GM21526 (cell line): ENCODE results near the gene TMEM259.

Experiments
- ATAC-seq: cut with Tn5 transposase; IDR thresholded peaks from one replicate; pipeline ENCODE4 v1.9.1; 2021; ENCODE audit warnings: moderate library complexity; ENCODE audit not compliant: unreplicated experiment, low FRiP score

TMEM259 gene

DNA sequence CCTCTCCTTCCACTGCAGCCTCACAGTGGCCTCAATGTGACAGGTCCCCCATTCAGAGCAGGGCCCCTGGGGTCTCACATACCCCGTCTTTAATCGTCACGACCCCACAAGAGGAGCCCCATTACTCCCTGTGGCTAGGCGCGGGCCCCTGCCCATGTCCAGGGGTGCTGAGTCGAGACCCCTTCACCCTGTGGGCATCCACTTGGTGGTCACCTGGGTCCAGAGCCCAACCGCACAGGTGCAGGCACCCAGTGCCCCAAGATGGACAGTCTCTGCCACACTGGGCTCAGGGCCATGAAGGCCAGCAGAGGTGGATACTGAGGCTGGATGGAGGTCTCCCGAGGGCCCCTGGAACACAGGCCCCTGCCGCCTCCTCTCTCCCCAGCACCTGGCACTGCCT lies 3.0 kb downstream of the TMEM259 start:
- ATAC-seq, result no peak

GRCh38 chr19:1017115-1017905 lies 3.6 kb downstream of the TMEM259 start:
- ATAC-seq, result no peak

DNA sequence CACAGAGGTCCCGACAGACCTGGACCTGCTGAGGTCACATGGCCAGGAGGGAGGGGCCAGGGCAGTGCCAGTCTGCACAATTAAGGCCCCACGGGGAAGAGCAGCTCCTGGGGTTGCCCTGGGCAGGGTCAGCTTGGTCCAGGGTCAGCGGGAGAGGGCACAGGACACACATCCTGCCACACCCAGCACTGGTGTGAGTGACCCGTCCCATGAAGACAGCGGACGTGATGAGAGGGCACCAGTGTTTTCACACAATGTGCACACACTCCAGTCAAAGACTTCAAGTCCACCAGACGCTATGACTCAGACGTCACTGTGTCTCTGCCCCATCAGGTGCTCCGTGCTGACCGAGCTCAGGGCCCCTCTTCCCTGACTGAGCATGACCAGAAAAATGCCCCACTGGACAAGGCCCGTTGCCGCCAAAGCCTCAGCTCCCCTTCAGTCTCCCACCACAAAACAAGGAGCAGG lies 4.2 kb downstream of the TMEM259 start:
- no peak for ATAC-seq

GRCh38 chr19:1015782-1016646 lies 4.9 kb downstream of the TMEM259 start:
- ATAC-seq, result no peak

DNA sequence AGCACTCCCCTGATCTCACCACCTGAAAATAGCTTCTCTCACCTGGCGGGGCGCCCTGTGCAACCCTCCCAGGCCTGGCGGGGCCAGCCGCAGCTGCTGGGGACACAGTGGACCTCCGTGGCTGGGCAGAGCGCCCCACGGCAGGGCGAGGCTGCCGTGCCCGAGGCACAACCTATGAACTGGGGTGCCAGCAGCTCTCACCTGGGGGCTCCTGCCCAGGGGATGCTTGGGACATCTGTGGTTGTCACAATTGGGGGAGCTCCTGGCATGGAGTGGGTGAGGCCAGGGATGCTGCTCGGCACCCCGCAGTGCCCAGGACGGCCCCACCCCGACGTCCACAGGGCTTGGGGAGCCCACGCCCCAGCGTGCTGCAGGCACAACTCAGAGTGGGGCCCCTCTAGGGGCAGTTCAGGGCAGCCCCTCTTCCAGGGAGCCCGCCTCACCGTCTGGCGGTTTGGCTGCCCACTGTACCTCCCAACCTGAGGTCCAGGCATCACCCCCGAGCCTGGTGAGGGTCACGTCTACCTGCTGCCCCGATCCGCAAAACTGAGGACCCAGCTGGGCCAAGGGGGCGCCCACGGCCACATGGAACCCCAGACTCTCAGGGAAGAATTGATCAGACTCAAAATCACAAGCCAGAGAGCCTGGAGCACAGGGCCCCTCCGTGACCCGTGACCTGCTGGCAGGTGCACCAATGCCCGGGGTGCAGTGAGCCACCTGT lies 5.7 kb downstream of the TMEM259 start:
- no peak for ATAC-seq

DNA sequence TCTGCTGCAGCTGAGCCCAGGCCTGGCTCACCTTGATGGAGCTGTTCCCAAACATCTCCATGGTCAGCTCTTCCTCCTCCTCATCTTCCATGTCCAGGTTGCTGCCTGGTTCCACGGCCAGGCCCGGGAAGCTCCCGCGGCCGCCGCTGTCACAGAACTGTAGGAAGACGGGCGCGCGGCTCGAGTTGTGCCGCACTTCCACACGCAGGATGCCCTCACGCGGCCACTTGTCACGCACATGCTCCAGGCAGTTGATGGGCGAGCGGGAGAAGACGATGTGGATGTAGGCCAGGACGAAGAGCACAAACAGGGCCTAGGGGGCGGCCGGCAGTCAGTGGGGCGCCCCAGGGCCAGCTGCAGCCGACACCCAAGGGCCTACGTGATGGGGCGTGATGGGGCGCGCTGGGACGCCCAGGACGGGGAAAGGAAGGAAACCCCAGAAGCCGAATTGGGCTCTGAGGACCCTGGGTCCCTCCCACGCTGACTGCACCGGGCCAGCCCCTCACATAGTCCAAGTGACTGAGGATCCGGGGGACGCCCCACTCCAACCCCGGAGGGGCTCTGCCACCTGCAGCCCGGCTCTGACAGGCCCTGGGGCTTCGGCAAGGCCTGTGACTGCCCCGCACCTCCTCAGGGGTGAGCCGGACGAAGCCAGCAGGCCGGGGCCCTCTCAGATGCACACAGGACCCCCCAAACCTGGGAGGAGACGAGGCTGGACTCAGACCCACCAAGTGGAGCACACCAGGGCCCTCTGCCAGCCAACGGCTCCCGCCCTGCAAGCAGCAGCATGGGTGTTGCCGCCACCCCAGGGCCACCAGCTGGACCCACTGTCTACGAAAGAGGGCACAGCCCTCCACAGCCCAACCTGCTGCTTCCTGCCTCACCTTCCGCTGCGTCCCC lies 6.5 kb downstream of the TMEM259 start:
- ATAC-seq, result no peak

GRCh38 chr19:1013218-1013617 lies 7.7 kb downstream of the TMEM259 start:
- no peak for ATAC-seq

- no peak for ATAC-seq
These were observed 8.6 kb downstream of the TMEM259 start for GRCh38 chr19:1012334-1012733.

- no peak for ATAC-seq
These were observed 9.0 kb downstream of the TMEM259 start for GRCh38 chr19:1011831-1012333.

DNA sequence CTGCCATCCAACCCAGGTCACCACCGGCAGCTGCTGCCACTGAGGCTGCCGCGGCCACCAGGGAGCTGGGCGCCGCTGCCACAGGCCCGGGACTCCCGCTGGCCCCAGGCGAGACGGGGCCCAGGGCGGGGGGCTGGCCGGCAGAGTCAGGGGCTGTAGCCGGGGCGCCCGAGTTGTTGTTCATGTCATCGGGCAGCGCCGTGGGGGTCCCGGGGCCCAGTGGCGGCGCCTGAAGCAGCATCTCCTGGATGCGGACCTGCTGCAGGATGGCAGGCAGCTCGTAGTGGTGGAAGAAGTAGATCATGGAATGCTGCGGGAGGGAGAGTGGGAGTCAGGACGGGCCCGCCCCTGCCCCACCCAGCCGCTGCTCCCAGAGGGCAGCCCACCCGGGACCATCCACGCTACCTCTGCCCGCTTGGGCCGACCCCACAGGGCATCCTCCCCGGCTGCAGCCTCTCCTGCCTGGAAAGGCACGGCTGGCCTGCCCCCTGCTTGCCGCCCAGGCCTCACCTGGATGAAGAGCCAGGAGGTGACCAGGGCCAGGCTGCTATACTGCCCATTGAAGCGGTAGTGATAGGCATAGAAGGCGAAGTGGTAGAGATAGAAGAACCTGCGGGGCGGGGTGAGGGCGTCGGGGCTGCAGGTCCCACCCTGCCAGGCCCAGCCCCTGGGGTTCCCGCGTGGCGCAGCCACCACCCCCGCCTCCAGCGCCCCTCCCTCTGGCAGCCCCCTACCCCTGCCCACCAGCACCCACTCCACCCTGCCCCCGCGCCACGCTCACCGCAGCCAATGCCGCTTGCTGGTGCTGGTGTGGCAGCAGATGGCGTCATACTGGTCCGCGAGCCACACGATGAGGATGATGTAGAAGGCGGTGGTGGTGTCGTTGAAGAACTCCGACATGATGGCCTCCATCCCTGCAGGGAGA lies 10.1 kb downstream of the TMEM259 start:
- no peak for ATAC-seq

DNA sequence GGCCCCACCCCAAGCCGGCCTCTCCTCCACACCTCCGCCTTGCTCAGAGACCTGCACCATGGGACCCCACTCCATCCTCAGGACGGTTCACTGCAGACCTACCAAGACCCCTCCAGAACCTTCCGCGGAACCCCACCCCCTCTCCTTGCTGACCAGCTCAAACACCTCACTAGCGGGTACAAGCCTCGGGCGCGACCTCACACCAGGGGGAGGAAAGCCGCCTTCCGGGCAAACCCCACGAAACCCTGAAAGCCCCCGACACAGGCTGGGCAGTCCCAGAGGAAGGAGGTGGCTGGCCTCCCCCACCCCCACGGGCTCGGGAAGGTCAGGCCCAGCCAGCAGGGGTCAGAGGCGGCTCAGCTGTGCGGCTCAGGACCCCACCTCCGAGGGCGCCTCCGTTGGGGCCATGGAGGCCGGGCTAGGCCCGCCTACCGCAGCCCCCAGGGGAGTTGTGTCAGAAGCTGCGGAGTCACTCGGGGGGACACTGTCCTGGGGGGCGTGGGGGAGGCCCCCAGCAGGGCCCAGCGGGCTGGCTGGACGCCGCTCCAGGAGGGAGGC lies 10.9 kb downstream of the TMEM259 start:
- ATAC-seq, result no peak

DNA sequence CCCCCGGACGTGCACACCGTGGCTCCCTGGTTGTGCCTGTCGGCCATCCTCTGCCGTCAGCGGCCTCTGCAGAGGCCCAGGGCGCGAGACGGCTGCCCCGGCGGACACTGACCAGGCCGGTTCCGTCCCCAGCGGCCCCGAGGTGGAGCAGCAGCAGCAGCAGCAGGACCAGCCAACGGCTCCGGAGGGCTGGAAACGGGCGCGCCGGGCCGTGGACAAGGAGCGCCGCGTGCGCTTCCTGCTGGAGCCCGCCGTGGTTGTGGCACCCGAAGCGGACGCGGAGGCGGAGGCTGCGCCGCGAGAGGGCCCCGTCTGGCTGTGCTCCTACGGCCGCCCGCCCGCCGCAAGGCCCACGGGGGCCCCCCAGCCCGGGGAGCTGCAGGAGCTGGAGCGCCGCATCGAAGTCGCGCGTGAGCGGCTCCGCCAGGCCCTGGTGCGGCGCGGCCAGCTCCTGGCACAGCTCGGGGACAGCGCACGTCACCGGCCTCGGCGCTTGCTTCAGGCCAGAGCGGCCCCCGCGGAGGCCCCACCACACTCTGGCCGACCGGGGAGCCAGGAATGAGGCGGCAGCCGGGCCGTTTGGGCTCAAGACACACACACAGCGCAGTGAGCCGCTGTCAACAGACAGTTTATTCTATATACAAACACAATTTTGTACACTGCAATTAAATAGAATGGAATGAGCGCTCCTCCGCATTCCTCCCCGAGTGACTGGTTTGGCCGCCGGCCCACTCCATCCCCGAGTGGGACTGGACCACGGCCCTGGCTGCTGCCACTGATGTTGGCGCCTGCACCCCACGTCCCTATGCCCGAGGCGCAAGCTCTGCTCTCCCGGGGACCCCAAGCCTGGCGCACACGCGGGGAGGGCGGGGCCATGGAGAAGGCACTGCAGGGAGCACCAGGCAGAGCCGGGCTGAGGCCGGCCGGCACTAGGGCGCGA lies 11.6 kb downstream of the TMEM259 start:
- ATAC-seq, result no peak

GRCh38 chr19:1008268-1009040 lies 12.5 kb downstream of the TMEM259 start:
- no peak for ATAC-seq

DNA sequence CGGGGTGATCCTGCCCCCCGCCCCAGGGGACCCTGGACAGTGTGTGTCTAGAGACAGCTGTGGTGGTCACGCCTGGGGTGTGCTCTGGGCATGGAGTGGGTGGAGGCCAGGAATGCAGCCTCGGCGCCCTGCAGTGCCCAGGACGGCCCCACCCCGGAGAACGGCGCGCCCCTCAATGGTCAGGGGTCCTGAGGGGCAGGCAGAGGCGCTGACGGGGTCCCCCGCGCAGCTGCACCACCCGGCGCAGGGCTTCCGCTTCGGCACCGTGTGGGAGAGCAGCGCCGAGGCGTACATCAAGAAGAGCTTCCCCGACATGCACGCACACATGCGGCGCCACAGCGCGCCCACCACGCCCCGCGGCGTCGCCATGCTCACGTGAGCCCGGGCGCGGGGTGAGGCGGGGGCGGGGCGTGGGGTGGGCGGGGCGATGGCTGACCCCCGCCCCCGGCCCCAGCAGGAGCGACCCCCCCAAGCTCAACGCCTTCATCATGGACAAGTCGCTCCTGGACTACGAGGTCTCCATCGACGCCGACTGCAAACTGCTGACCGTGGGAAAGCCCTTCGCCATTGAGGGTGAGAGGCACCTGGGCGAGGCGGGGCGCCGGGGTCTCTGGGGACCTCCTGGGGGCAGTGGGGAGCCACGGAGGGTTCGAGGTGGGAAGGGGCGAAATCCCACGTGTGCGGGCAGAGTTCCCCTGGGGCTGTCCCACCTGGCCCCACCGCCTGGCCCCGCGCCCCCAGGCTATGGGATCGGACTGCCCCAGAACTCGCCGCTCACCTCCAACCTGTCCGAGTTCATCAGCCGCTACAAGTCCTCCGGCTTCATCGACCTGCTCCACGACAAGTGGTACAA lies 13.3 kb downstream of the TMEM259 start:
- no peak for ATAC-seq

GRCh38 chr19:1006711-1007398 lies 14.1 kb downstream of the TMEM259 start:
- ATAC-seq, result no peak
